HG03469 (cell line): Measurements from ENCODE around the gene DDX52.
"Not testable (repeated sequence)": the region's sequence is repeated elsewhere in the genome, so short reads cannot be mapped to it uniquely, and the experiment has no call there.

Experiments
- ATAC-seq: cut with Tn5 transposase; IDR thresholded peaks from one replicate; pipeline ENCODE4 v1.9.1; 2021; ENCODE audit warnings: mild to moderate bottlenecking, moderate library complexity, moderate number of reproducible peaks; ENCODE audit not compliant: unreplicated experiment

The DDX52 gene

DNA sequence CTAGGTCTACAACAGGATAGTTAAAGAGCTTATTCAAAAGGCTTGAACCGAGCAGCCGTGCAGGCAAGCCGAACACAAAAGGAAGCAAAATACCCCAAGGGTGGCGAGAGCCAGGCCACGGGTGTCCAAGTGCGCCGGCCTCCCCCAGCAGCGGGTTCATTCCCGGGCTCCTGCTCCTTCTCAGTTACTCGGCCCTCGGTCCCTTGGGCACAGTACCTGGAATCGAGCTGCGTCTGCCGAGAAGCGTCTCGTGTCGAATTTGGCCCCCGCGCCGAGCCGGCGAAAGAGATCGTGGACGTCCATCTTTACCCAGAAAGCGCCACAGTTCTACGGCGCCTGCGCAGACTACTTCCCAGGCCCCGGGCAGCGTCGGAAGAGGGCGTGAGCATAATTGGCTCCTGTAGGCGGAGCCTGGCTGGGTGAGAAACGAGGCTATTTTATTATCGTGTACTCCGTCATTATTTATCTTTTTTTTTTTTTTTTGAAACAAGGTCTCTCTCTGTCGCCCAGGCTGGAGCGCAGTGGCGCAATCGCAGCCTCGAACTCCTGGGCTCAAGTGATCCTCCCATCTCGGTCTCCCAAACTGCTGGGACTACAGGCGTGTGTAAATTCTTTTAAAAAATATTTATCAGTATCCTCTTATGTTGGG lies at the start of gene DDX52:
Gene DDX52 (minus strand): TSS at position 329 of the 649 bp plus-strand sequence. CDS start 26 bp downstream, at position 303.
- ATAC-seq, result no peak

DNA sequence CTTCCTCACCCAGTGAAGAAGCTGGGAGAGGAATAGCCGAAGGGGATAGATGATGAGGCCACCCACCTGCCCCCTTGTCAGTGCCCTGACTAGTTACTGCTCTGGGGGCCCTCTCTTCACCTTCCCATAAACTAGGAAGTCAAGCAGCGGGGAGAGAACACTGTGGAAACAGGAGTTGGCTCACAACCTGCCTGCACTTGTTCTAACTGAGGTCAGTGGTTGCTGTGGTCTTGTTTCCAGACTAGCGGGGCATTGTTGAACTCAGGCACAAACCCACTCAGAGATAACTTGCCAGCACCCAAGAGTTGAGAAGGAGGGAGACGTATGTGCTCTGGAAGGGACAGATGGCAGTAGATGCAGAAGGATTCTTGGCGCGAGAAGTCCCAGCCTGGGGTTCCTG lies 48.6 kb upstream of the DDX52 start:
- ATAC-seq, result no peak

GRCh38 chr17:37689317-37689716 lies 46.1 kb upstream of the DDX52 start:
- ATAC-seq, result no peak

GRCh38 chr17:37683454-37683984 lies 40.3 kb upstream of the DDX52 start:
- ATAC-seq, result no peak

DNA sequence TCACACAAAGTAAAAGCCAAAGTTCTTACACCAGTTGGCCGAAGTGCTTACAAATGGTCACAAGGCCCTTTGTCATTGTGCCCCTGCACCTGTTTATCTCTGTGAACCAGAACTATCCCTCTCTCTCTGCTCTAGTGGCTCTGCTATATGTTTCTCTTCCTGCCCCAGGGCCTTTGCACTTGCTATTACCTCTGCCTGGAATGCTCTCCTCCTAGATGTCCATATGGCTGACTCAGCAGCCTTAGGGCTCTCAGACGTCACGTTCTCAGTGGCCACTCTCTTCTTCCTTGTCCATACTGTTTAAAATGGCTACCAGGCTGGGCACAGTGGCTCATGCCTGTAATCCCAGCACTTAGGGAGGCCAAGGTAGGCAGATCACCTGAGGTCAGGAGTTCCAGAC lies 38.8 kb upstream of the DDX52 start:
- no peak for ATAC-seq

DNA sequence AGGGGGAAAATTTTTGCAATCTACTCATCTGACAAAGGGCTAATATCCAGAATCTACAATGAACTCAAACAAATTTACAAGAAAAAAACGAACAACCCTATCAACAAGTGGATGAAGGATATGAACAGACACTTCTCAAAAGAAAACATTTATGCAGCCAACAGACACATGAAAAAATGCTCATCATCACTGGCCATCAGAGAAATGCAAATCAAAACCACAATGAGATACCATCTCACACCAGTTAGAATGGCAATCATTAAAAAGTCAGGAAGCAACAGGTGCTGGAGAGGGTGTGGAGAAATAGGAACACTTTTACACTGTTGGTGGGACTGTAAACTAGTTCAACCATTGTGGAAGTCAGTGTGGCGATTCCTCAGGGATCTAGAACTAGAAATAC lies 36.7 kb upstream of the DDX52 start:
- not testable (repeated sequence) for ATAC-seq

- ATAC-seq, result no peak
These were observed 34.8 kb upstream of the DDX52 start for GRCh38 chr17:37678036-37678435.

DNA sequence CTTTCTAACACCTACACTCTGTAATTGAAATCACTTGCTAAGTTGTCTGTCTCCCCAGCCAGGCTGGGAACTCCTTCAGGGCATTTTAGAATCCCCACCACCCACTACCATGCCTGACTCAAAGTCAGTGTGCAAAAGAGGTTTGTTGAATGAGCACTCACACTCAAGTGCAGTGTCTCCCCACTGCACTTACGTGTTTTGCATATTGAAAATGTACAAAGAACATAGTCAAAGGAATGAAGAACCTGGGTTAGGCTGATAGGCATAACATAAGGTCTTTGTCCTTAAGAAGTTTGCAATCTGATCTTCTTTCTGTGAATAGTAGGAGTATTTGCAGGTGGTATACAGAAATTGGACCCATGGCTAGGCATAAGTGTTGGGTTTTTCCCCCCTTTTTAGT lies 33.8 kb upstream of the DDX52 start:
- no peak for ATAC-seq

GRCh38 chr17:37676115-37676925 lies 33.1 kb upstream of the DDX52 start:
- ATAC-seq, result no peak

- ATAC-seq, result no peak
These were observed 31.3 kb upstream of the DDX52 start for GRCh38 chr17:37674511-37674910.

DNA sequence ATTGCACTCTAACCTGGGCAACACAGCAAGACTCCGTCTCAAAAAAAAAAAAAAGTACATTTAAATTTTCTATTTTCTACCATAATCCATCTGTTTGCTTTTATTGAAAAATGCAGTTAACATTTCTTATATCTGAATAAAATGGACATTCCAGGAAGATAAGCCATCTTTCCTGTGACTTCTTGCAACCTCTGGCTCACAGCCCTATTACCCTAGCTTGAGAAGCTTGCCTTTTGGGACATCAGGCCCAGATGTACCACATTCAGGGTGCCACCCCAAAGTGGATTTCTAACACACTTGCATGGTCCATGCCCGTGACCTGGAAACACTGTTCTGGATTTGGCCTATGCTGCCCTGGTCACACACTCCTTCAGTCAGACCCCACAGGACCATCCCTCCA lies 30.1 kb upstream of the DDX52 start:
- ATAC-seq, result no peak

DNA sequence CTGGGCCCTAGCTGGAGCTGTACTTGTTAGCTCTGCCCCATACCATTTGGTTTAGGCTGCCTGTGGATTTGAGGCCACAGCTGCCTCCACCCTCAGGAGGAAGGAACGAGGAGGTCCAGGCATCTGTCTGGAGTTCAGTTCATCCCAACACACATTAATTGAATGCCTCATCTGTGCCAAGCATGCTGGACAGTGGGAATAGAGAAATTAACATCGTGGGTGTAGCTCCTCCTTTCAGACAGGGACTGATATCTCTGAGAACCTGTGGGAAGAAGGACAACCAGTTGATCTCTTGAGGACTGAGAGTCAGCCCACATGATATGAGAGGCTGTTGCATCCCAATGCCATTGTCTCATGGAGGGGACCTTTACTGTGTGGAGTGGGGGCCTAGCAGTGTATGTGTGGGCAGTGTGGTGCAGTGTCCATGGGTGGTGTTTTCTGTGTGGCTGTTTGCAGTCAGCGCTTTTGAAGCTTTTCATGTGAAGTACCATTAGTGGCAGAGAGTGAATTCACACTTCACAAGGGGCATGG lies 29.4 kb upstream of the DDX52 start:
- no peak for ATAC-seq

DNA sequence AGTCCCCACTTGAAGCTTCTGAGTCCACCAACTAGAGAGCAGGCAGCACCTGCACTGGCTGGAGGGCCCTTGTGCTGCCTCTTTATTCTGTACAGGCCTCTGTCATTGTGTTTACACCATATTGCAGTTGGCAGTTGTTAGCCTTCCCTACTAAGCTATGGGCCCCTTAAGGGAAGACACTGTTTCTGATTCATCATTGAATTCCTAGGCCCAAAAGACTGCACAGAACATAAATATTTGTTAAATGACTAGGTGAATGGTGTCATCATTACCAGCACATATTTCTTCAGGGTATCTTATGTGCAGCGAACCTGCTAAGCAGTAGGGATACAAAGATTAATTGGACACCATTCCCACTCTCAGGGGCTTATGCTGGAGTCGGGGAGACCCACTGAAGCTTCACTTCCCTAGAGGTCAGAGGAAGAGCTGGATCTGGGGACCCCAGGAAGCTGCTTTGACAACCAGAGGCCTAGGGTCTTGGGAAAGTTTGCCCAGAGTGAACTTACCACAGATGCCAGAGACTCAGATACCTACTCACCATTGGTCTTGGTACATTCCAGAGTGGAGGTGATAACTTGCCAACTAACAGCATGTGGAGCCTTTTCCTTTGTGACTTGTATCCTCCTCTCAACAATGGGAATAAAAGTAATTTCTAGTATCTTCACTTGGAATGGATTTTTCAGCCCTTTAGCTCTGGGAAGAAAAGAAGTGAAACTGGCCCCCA lies 28.7 kb upstream of the DDX52 start:
- no peak for ATAC-seq

DNA sequence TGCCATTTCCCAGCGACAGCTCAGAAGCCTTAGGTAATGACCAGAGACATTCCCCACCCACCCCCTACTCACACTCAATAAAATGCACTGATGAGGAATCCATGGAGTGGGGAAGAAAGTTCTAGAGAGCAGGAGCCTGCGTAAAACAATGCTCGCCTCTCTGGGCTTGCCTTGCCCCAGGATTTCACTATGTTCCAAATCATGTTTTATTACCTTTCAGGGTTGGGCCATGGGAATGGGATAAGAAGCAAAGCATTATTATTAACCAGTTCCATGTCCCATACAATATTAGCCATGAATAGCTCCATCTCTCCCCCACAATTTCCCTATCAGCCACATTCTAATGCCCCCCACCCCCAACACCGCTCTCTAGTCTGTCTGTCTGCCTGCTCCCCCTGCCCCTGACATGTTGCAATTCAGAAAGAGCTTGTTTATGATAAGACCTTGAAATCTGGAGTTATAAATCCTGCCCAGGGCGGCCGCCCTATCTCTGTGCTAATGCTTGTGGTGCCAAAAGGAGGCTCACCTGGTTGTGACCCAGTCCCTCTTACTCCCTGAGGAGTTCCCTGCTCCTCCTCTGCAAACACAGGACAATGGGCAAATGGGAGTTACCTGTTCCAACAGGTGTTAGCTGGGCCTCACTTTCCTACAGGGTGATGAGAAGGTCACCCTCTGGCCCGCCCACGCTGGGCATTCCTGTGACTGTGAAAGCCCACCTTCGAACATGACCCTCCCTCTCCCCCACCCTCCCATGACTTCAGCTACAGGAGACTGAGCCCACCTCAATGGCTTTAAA lies 28.0 kb upstream of the DDX52 start:
- ATAC-seq, result no peak

GRCh38 chr17:37667039-37667438 lies 23.8 kb upstream of the DDX52 start:
- no peak for ATAC-seq

GRCh38 chr17:37664214-37664613 lies 21.0 kb upstream of the DDX52 start:
- ATAC-seq, result no peak

- no peak for ATAC-seq
These were observed 19.1 kb upstream of the DDX52 start for GRCh38 chr17:37662353-37662752.

DNA sequence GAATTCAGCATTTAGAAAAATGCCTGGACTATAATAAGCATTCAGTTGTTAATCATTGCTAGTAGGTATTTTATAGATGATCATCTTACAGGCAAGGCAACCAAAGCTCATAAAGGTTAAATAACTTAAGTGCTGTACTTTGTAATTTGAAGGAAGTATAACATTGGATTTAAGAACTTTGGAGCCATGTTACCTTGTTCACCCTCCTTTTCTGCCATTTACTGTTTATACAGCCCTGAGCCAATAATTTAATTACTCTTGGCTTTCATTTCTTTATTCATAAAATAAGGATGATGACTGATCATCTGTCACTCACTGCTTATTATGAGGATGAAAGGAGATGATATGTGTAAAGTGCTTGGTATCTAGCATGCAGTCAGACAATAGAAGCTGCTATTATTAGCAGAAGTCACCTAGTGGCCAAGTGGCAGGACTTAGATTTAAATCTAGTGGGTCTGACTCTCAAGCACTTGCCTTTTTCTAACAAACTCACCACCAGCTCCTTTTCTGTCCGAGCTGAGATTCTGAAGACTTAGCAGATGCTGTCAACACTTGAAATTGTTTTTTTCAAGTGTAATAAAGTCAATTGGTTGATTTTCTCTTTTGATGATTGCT lies 18.3 kb upstream of the DDX52 start:
- no peak for ATAC-seq

- no peak for ATAC-seq
These were observed 16.7 kb upstream of the DDX52 start for GRCh38 chr17:37659925-37660324.

DNA sequence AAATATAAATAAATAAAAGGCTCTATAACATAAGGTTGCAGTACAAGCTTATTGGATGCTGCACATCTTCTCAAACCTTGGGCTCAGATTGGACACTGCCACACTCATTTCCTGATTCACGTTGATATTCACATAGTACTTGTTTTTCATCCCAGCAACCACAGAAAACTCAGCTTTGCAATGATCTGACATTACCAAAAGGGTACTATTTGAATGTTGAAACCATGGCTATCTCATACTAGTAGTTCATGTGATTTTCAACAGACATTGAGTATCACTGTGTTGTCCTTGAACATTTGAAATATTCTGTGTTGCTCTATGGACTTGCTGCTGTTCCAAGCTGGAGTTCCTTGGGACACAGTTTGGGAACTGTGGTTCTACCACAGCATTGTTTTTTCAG lies 14.0 kb upstream of the DDX52 start:
- ATAC-seq, result no peak
